ENCODE results near the gene RAB7A.
"Not testable (repeated sequence)": the region's sequence is repeated elsewhere in the genome, so short reads cannot be mapped to it uniquely, and the experiment has no call there.

The RAB7A gene

GRCh38 chr3:128760881-128761280 lies 34.9 kb downstream of the RAB7A start:
- no peak for DNase-seq

DNA sequence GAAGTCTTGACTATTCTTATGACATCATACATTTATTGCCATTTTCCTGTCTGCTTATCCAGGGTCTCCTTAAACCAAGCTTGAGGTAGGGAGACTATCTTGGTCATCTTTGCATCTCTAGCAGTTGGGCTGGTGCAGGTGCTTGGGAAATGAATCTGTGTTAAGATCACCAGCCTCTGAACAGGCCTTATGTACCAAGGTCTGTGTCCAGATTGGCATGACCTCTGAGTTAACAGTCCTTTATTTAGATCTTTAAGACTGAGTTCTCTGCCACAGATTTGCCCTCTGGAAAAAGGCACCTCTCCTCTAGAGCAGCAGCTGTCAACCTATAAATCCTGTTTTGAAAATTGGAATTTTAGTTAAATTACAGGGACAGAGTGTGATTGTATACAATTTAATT lies 35.4 kb downstream of the RAB7A start:
- no peak for DNase-seq

- DNase-seq, result no peak
Observed at GRCh38 chr3:128763967-128764366, 38.0 kb downstream of the RAB7A start.

GRCh38 chr3:128764863-128765262 lies 38.9 kb downstream of the RAB7A start:
- no peak for DNase-seq

DNA sequence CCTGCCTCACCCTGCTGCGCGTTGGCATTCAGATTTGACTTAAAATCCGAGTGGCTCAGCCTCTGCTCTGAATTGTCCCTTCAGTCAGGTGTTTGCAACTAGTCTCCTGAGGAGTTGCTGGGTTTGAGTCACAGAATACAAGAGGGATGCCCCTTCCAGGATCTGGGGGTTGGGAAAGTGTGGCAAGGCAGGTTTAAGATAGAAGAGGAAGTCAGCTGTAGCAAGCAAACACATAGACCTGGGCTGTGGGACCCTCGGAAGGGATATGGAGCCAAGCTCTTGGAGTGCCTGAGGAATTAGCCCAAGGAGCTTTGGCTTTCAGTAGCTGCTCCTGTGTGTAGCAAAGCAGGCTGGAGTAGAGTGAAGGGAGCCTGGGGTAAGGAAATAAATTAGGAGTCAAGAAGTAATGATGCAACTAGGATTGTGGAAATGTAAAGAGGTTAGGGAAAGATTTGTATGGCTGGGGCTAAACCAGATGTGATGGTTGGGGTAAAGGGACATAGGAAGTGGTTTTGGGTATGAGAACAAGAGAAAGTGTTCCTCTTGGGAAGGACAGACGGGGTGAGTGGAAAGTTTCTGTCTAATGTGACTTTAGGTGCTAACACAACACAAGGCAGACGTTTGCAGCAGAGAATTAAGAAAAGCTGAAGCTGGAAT lies 41.2 kb downstream of the RAB7A start:
- DNase-seq, result no peak

GRCh38 chr3:128768471-128768870 lies 42.5 kb downstream of the RAB7A start:
- no peak for DNase-seq

DNA sequence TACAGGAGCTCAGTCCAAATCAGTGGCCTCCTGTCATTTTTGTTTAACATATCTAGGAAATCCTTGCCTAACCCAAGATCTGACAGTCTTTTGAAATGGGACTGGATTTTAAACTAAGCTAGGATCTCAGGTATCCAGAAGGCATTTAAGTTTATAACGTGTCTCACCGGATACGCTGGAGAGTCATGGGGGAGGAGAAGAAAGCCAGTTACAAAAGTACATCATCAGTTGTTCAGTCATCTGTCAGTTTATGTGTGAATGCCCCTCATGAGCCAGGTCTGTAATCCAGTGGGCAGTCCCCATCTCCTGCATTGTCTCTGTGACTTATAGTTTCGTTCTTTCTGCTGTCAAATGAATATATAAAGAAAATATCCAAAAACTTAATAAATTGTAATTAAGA lies 44.4 kb downstream of the RAB7A start:
- DNase-seq, result no peak

DNA sequence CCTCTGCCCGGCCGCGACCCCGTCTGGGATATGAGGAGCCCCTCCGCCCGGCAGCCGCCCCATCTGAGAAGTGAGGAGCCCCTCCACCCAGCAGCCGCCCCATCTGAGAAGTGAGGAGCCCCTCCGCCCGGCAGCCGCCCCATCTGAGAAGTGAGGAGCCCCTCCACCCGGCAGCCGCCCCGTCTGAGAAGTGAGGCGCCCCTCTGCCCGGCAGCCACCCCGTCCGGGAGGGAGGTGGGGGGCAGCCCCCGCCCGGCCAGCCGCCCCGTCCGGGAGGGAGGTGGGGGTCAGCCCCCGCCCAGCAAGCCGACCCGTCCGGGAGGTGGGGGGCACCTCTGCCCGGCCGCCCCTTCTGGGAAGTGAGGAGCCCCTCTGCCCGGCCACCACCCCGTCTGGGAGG lies 47.2 kb downstream of the RAB7A start:
- DNase-seq, result not testable (repeated sequence)

- DNase-seq, result not testable (repeated sequence)
Observed at GRCh38 chr3:128773592-128773991, 47.6 kb downstream of the RAB7A start.

- no peak for DNase-seq
Observed at GRCh38 chr3:128775241-128775640, 49.3 kb downstream of the RAB7A start.

GRCh38 chr3:128775906-128776542 lies 50.0 kb downstream of the RAB7A start:
- no peak for DNase-seq

DNA sequence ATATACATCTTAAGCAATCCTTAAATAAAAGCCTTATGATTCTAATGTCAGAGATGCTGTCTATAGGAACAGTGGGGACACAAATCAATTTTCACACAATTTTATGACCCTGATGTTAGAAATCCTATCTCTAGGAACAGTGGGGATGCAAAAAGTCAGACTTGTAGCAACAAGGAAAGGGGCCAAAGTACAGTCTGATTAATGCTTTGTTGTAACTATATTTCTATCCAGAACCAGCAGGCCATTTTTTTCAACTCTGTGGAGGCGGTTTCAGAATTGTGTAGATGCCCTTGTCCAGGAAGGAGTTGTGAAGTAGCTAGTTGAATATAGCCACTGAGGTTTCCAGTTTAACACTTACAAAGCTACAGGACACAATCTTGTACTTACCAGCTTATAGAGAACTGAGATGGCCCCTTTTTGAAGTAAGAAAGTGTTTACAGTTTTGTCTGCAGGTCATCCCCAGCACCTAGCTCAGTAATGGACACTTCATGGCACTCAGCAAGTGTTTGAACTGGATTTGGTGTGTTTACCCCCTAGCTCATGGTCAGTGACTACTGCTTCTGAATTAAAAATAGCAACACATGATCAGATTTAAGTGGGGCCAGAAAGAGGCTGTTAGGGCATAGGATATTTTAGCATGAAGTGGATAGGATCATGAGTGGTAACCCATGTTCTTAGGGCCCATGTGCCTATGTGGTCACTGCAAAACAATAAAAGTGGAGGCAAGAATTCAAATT lies 54.3 kb downstream of the RAB7A start:
- DNase-seq, result no peak

DNA sequence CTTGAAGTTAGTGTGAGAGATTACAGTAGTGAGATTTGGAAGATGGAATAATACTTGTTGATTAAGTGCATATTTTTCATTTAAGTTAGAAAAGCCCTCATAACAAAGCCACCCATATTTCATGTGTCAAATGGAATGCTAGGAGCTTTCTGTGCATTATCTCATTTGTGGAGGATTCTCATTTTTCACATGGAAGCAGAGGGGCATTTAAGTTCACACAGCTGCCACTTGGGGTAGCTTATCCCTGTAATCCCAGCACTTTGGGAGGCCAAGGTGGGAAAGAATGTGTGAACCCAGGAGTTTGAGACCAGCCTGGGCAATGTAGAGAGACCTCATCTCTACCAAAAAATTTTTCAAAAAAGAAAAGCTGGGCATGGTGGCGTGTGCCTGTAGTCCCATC lies 55.2 kb downstream of the RAB7A start:
- DNase-seq, result no peak

DNA sequence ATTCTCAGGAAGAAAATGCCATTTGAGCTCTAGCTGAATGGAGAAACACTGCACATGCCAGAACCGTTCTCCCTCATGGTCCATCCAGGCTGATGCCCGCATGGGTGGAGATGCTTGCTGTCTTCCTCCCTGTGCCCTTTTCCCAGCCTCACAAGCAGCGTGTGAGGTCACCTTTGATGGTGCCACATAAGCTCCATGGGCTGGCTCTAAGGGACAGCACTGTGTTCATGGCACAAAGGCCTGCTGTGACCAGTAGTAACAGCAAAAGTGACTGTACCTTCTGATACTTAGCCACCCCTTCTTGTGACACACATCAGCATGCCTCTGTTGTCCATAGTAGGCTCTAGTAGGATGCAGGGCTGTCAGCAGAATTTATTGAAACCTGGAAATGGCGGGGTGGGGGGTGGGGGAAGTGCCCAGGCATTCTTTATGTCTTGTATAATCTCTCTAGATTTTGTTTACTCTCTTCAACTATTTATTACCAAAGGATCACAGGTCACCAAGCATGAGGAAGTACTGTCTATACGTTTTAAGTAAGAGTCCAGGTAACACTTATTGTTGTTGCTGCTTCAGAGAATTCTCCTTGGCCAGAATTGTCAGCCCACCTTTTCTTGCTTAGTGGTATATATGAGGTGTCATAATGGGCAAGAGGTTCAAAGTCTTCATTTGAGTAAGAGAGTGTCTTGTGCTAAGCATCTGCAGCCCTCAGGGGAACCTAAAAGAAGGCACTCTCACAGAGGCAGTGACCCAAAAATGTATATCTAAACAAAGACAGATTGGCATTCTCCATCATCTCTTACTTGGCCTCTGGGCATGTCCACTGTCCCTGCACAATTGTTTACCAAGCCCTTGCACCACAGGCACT lies 56.5 kb downstream of the RAB7A start:
- DNase-seq, result no peak

- no peak for DNase-seq
Observed at GRCh38 chr3:128783774-128784173, 57.8 kb downstream of the RAB7A start.

DNA sequence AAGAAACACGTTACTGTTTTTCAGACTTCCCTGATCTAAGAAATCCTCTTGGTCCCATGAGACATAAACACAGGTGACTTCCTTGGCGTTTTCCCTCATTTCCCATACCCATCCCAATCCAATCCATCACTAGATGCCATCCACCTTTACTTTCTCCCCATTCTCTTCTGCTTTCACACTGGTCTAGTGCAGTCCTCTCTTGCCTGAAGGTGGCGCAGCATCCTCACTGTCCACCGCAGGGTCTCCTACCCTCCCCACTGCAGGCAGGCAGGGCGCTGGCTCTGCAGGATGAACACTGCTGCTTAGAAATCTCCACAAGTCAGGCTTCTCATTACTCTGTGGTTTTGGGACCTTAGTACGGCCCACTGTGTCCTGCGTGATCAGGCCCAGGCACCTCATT lies 58.2 kb downstream of the RAB7A start:
- DNase-seq, result no peak

DNA sequence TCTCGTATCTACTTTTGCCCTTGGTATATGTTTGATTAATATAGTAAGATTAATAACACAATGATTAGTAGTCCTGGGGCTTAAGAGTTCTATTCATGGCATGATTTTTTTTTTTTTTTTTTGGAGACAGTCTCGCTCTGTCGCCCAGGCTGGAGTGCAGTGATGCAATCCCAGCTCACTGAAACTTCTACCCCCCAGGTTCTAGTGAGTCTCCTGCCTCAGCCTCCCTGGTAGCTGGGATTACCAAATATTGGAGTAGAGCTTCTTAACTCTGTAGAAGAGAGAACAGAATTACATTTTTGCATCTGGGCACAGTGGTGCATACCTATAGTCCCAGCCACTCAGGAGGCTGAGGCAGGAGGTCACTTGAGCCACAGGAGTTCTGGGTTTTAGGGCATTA lies 58.9 kb downstream of the RAB7A start:
- DNase-seq, result no peak

DNA sequence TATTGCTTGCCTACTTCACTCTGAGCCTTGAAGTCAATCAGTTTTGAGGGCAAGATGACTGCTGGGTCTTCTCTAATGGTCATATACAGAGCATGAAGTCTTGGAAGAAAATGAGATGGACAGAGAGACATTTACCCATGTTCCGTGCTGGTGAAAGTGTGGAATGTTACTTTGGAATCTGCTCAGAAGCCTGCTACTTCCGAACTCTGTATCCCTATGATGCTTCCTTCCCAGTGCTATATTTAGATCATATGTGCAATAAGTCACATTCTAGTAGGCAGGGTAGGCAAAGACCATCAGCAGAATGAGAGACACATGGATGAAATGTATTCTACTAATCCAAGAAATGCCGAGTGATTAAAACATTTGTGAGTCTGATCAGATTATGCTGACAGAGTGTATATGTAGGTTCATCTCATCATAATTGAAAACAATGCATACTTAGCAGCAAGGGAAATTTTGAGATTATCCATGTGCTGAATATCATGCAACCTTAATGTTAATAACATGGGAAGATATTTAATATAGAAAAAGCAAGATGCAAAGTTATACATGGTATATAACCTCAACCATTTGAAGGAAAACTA lies 60.5 kb downstream of the RAB7A start:
- no peak for DNase-seq

- no peak for DNase-seq
Observed at GRCh38 chr3:128787256-128788253, 61.6 kb downstream of the RAB7A start.

DNA sequence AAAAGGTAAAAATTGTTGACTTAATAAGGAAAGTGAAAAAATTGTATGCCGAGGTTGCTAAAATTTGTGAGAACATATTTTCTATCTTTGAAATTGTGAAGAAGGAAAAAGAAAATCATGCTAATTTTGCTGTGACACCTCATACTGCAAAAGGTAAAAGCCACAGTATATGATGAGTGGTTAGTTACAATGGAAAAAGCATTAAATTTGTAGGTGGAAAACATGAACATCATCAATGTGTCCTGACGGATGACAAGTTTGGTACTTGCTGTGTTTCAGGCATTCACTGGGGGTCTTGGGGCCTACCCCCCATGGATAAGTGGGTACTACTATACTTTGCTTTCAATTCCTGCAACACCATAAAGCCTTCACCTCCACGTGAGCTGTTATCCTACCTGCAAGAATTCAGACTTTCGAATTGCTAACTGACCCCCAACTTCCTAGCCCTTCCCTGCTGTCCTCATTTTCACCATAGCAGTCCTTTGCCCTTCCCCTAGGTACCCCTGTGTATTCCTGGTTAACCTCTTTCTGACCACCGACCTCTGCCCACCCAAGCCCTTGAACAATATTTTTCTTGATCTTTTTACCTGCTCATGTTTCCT lies 62.4 kb downstream of the RAB7A start:
- no peak for DNase-seq
